Measurements from ENCODE around the gene AMMECR1.
"Not testable (repeated sequence)": the region's sequence is repeated elsewhere in the genome, so short reads cannot be mapped to it uniquely, and the experiment has no call there.

The AMMECR1 gene

DNA sequence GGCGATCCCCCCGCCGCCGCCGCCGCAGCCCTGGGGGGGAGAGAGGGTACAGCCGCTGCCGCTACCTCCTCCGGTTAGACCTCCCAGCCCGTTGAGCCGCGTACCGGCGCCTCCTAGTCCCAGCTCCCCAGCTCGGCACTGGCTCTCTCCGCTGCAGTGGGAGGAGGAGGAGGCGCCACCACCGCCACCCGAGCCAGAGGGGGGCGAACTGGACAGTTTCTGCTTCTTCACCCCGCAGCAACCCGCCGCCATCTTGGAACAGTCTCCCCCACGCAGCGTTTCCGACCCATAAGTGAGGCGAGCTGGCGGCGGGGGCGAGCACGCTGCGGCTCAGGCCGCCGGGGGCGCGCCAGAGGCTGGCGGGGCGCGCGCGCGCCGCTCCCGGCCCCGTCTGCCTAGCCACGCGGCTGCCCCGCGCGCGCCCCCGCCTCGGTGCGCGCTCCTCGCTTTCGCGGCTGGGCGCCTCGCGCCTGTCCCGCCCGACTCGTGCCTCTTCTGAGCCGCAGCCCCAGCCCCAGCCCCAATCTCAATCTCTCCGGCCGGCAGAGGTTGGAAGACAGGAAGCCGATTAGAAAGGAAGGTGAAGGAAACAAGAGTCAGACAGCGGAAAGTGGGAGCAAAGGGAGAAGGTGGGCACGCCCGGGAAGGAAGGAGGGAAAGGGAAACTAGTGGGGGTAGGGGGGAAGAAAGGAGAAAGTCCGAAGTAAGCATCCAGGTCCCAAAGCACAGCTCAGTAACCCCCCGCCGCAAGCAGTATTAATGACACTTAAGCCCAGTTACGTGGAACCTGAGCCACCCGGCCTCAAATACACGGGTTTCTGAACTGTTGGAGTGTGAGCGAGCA is at the start of gene AMMECR1:
TSS of gene AMMECR1 (minus strand) at position 266 of the 844 bp plus-strand sequence. CDS start at position 252, 14 bp downstream.
- DNase-seq (ENCODE audit: low spot score) = peak; percentile 56

GRCh38 chrX:110363244-110363643 is 45.4 kb upstream of the AMMECR1 start:
- DNase-seq (ENCODE audit: low spot score) = no peak

- no peak for DNase-seq (ENCODE audit: low spot score)
These were observed 41.4 kb upstream of the AMMECR1 start for GRCh38 chrX:110359273-110359672.

DNA sequence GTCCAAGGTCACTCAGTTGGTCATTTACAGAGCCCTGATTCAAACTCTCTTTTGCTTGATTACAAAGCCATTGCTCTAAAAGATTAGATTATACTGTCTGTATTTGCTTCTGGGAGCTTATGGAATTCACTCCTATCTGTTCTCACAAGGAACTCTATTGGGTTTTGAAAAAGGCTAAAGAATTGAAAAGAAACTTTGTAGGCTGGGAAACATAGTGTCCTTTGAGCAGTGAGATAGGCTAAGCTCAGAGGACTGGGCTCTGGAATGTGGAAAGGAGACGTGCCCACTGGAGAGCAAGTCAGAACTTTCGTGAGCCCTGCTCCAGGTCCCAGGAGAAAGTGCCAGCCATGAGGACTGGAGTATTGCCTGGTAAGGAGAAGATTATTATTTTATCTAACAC is 40.7 kb upstream of the AMMECR1 start, which contains the start of gene RTL9:
TSS of gene RTL9 (plus strand) at position 301 of the 400 bp plus-strand sequence. CDS start 91,770 bp downstream, outside the sequence.
- DNase-seq (ENCODE audit: low spot score) = no peak

DNA sequence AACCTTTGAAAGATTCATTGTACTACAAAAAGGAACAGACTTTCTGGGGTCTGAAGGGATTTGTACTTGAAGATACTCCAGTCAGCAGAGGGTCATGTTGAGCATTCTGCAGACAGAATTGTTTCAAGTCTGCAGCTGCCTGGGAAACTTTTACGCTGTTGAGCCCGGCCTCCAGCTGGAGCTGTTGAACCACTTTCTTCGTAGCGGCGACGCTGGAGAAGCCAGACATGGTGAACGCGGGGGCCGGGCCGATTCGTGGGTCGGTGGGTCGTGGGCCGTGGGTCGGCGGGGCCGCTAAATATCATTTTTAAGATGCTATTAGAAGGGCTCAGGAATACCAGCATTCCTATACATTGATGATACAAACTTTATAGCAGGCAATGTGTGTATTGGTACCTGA is 28.8 kb upstream of the AMMECR1 start:
- DNase-seq (ENCODE audit: low spot score) = no peak

DNA sequence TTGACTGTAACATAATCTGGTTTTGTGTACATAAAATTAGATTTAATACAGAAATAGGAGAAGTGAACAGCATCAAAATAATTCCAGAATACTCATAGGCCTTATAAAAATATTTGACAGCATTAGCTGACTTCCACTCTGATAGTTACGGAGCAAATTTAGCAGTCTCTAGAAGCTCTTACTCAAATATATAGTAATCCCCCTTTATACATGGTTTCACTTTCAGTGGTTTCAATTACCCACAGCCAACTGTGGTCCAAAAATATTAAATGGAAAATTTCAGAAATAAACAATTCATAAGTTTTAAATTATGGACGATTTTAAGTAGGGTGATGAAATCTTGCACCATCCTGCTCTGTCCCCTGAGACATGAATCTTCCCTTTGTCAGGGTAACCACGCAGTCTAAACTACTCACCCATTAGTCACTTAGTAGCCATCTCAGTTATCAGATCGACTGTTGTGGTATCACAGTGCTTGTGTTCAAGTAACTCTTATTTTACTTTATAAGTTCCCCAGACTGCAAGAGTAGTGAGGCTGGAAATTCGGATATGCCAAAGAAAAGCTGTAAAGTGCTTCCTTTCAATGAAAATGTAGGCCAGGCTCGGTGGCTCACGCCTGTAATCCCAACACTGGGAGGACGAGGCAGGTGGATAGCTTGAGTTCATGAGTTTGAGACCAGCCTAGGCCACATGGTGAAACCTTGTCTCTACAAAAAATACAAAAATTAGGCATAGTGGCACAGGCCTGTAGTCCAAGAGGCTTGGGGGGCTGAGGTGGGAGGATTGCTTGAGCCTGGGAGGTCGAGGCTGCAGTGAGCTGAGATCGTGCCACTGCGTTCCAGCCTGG is 23.5 kb upstream of the AMMECR1 start:
- DNase-seq (ENCODE audit: low spot score) = no peak

GRCh38 chrX:110338935-110339334 is 21.1 kb upstream of the AMMECR1 start:
- DNase-seq (ENCODE audit: low spot score) = no peak

GRCh38 chrX:110333458-110333857 is 15.6 kb upstream of the AMMECR1 start:
- DNase-seq (ENCODE audit: low spot score) = not testable (repeated sequence)

GRCh38 chrX:110331444-110332030 is 13.7 kb upstream of the AMMECR1 start:
- no peak for DNase-seq (ENCODE audit: low spot score)

GRCh38 chrX:110328613-110329012 is 10.7 kb upstream of the AMMECR1 start:
- DNase-seq (ENCODE audit: low spot score) = not testable (repeated sequence)

DNA sequence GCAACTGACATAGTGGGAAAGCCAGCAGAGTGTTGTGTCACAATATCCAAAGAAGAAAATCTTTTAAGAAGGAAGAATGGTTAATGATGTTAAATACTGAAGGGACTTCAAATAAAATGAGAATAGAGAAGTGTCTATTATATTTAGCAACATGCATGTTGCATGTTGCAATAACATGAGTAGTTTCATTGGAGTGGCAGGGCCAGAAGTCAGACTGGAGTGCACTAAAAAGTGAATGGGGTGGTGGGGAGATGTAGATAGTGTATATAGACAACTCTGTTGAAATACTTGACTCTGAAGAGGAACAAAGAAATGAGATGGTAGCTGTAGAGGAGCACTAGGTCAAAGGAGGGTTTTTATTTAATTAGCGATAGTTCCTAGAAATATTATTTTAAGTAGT is 9.5 kb upstream of the AMMECR1 start:
- DNase-seq (ENCODE audit: low spot score) = no peak

- no peak for DNase-seq (ENCODE audit: low spot score)
These were observed 8.8 kb upstream of the AMMECR1 start for GRCh38 chrX:110326712-110327111.

- DNase-seq (ENCODE audit: low spot score) = no peak
These were observed 4.7 kb upstream of the AMMECR1 start for GRCh38 chrX:110322603-110323002.

- DNase-seq (ENCODE audit: low spot score) = no peak
These were observed 3.8 kb upstream of the AMMECR1 start for GRCh38 chrX:110321670-110322069.

DNA sequence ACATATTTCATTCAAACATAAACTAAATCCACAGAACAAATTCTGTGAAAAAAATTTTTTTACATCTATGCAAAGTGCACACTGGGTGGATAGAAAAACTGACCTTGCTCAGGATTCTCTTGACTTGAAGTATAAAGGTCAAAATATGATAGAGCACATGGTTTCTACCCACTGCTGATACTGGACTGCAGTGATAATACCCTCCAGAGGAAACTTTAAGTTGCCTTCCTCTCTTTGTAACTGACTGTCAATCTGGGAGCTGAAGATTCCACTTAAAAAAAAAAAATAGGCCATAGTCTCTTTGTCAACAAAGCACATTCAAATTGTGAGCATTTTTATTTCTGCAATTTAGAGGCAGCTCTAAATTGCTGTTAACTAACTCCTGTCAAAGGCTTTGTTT is 3.2 kb upstream of the AMMECR1 start:
- no peak for DNase-seq (ENCODE audit: low spot score)

- no peak for DNase-seq (ENCODE audit: low spot score)
These were observed 2.6 kb upstream of the AMMECR1 start for GRCh38 chrX:110320381-110320987.

GRCh38 chrX:110318664-110318968 is 731 bp upstream of the AMMECR1 start:
- no peak for DNase-seq (ENCODE audit: low spot score)

DNA sequence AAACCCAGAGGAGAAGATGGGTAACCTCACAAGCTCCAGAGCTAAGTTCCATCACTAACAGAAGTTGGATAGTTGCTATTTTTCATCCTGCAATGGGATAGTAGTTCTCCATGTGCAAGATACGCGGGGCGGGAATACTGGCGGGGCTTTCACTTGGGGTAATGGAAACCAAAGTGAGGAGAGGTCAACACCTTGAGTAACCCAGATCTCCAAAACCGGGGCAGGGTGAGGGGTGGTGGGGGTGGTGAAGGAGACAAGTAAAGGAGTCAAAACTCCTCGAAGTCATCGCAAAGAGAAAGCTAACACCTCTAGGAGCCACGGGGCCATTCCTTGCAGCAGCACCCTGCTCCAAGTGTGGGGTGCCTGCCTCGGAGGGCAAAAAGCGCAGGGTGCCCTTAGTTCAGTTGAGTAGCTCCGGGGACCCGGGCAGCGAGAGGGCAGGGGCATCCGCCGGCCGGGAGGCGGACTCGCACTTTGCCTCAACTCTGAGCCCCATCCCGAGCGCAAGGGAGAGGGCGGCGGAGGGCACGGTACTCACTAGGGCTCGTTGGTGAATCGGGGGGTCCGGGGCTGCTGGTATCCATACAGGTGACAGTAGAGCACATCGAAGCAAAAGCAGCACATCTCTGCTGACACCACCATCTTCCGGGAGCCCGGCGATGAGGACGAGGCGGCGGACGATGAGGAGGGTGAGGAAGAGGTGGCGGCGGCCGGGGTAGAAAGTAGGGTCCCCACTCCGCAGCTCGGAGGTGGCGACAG is 645 bp downstream of the AMMECR1 start:
- DNase-seq (ENCODE audit: low spot score) = peak; percentile 11

DNA sequence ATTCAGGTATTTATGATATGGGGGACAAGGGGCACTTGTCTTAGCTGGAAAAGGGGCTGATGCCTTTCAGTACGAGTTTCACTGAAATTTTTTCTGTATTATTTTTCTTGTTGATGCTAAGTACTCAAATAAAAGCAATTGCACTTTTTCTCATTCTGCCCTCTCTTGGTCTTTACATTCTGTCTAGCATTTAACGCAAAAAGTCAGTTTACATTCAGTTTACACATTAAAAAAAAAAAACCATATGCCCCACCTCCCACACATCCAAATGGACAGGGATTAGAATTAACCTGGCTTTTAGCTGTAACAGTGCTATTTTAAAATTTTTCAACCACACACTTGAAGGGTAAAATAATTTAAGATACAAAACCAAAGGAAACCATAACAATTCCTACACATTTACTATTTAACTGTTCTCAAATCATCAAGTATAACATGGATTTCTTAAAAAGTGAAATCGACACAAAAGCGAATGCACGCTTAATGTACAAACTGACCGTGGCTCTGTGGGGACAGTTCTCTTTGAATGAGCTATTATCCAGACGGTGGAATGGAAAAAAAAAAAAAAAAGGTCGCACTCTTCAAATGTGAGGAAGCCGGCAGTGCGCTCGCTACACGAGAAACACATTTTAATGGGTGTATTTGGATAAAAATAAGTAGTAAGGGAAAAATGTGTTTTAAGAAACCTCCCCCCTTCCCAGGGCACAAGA is 1.4 kb downstream of the AMMECR1 start:
- no peak for DNase-seq (ENCODE audit: low spot score)

DNA sequence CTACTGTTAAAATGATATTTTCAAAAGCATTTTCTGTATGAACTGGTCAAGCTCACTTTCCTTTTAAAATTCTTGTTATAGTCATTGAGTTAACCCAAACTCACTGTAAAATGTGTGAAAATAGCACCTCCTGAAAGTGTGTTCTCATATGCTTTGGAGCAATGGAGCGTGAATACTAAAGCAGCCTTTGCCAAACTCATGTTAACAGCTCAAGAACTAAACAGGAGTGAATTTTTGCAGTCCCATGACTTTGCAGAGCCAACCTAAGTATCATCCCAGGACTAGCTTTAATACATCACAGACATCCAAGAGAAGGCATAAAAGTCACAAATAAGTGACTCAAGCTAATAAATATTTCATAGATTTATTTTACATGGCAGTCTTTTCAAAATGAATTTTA is 2.3 kb downstream of the AMMECR1 start:
- DNase-seq (ENCODE audit: low spot score) = no peak

All from HuH-7.5 (cell line).